HEK293 (cell line): ENCODE results near the gene PDZRN4.

Source experiments
- CTCF ChIA-PET: fragments of 350-600 bp; formaldehyde crosslinking; extraction: SDS; loops from one replicate; lab custom pipeline; 2021; ENCODE audit warnings: antibody characterized with exemption; lab: Yijun Ruan, JAX
- POLR2A ChIA-PET: fragments of 300-600 bp; formaldehyde crosslinking; extraction: SDS; loops from one replicate; lab custom pipeline; 2020; ENCODE audit warnings: antibody characterized with exemption, inconsistent platforms; lab: Yijun Ruan, JAX
- H3K27ac ChIP-seq: fragments of 200-500 bp; sonication (Bioruptor generic); 2 replicates; pipeline ENCODE4 v1.5.1; 2014; ENCODE audit warnings: low read depth, low read length, control low read depth, inconsistent platforms; ENCODE audit errors: extremely low read depth
- H3K36me3 ChIP-seq, 2 experiments: fragments of 200-500 bp in 1 of 2; sonication (Bioruptor generic) in 1 of 2; 1 replicate in 1 of 2; 2 replicates in 1 of 2; pipeline ENCODE4 v1.5.1; 2014 to 2017; ENCODE audit warnings: inconsistent platforms in 2 of 2, low read length in 2 of 2; ENCODE audit not compliant: control insufficient read depth in 2 of 2, insufficient read depth in 1 of 2
- H3K4me1 ChIP-seq: fragments of 200-500 bp; sonication (Bioruptor generic); 2 replicates; pipeline ENCODE4 v1.5.1; 2014; ENCODE audit warnings: mild to moderate bottlenecking, low read length, inconsistent platforms; ENCODE audit not compliant: control insufficient read depth, insufficient read depth
- H3K4me3 ChIP-seq: 2 replicates; pipeline ENCODE4 v1.5.1; 2011; ENCODE audit warnings: low read depth, mild to moderate bottlenecking, control low read depth, low read length, moderate library complexity
- H3K9me3 ChIP-seq: fragments of 200-500 bp; sonication (Bioruptor generic); 2 replicates; pipeline ENCODE4 v1.5.1; 2014; ENCODE audit warnings: low read depth, low read length, inconsistent platforms; ENCODE audit not compliant: control insufficient read depth, insufficient read depth
- ATF2 ChIP-seq: fragments of 450-650 bp; formaldehyde crosslinking; IDR thresholded peaks from 2 replicates; pipeline ENCODE4 v1.5.1; 2016; ENCODE audit warnings: missing biosample characterization, missing genetic modification characterization, low read depth
- FEZF1 ChIP-seq: fragments of 450-650 bp; formaldehyde crosslinking; IDR thresholded peaks from 2 replicates; pipeline ENCODE4 v1.5.1; 2016; ENCODE audit warnings: missing biosample characterization, missing genetic modification characterization
- GLI4 ChIP-seq: fragments of 450-650 bp; formaldehyde crosslinking; IDR thresholded peaks from 2 replicates; pipeline ENCODE4 v1.5.1; 2016; ENCODE audit warnings: missing biosample characterization, missing genetic modification characterization
- HOXA7 ChIP-seq: sonication (generic); formaldehyde crosslinking; IDR thresholded peaks from 2 replicates; pipeline ENCODE4 v1.8.1; 2022; ENCODE audit warnings: missing genetic modification reagents, borderline replicate concordance
- REST ChIP-seq: fragments of 450-650 bp; formaldehyde crosslinking; IDR thresholded peaks from 2 replicates; pipeline ENCODE4 v1.5.1; 2016; ENCODE audit warnings: missing biosample characterization, missing genetic modification characterization
- SP2 ChIP-seq: fragments of 450-650 bp; formaldehyde crosslinking; IDR thresholded peaks from 2 replicates; pipeline ENCODE4 v1.5.1; 2016; ENCODE audit warnings: missing biosample characterization, missing genetic modification characterization
- SP3 ChIP-seq: fragments of 450-650 bp; formaldehyde crosslinking; IDR thresholded peaks from 2 replicates; pipeline ENCODE4 v1.5.1; 2016; ENCODE audit warnings: missing biosample characterization, missing genetic modification characterization
- YY2 ChIP-seq: fragments of 450-650 bp; formaldehyde crosslinking; IDR thresholded peaks from 2 replicates; pipeline ENCODE4 v1.5.1; 2016; ENCODE audit warnings: missing biosample characterization, missing genetic modification characterization
- ZIC2 ChIP-seq: fragments of 450-650 bp; formaldehyde crosslinking; IDR thresholded peaks from 2 replicates; pipeline ENCODE4 v1.5.1; 2016; ENCODE audit warnings: missing biosample characterization, missing genetic modification characterization
- ZNF18 ChIP-seq: fragments of 450-650 bp; formaldehyde crosslinking; IDR thresholded peaks from 2 replicates; pipeline ENCODE4 v1.5.1; 2016; ENCODE audit warnings: missing biosample characterization, missing genetic modification characterization
- ZNF184 ChIP-seq: fragments of 450-650 bp; IDR thresholded peaks from 2 replicates; pipeline ENCODE4 v1.5.1; 2018; ENCODE audit warnings: missing biosample characterization, mild to moderate bottlenecking, missing genetic modification characterization
- ZNF239 ChIP-seq: fragments of 450-650 bp; formaldehyde crosslinking; IDR thresholded peaks from 2 replicates; pipeline ENCODE4 v1.5.1; 2016; ENCODE audit warnings: missing biosample characterization, missing genetic modification characterization
- ZNF274 ChIP-seq, 2 experiments: fragments of 200-500 bp in 1 of 2; fragments of 450-650 bp in 1 of 2; sonication (Bioruptor generic) in 1 of 2; formaldehyde crosslinking in 1 of 2; IDR thresholded peaks; 2 replicates each; pipeline versions ENCODE4 v1.5.1 to v1.6.1; 2014 to 2016; ENCODE audit warnings: borderline replicate concordance in 1 of 2, inconsistent platforms in 1 of 2, low read length in 1 of 2, missing biosample characterization in 1 of 2, missing genetic modification characterization in 1 of 2
- ZNF560 ChIP-seq: fragments of 450-650 bp; formaldehyde crosslinking; IDR thresholded peaks from 2 replicates; pipeline ENCODE4 v1.5.1; 2017; ENCODE audit warnings: missing biosample characterization, missing genetic modification characterization, borderline replicate concordance
- ZNF585B ChIP-seq: fragments of 450-650 bp; formaldehyde crosslinking; IDR thresholded peaks from 2 replicates; pipeline ENCODE4 v1.5.1; 2016; ENCODE audit warnings: missing biosample characterization, missing genetic modification characterization
- ZNF624 ChIP-seq: fragments of 450-650 bp; formaldehyde crosslinking; IDR thresholded peaks from 2 replicates; pipeline ENCODE4 v1.5.1; 2017; ENCODE audit warnings: missing biosample characterization, missing genetic modification characterization
- ZNF639 ChIP-seq: fragments of 450-650 bp; formaldehyde crosslinking; IDR thresholded peaks from 2 replicates; pipeline ENCODE4 v1.5.1; 2016; ENCODE audit warnings: missing biosample characterization, missing genetic modification characterization
- ZNF658 ChIP-seq: fragments of 450-650 bp; formaldehyde crosslinking; IDR thresholded peaks from 2 replicates; pipeline ENCODE4; 2016; ENCODE audit warnings: missing biosample characterization, missing genetic modification characterization
- ZNF704 ChIP-seq: fragments of 450-650 bp; formaldehyde crosslinking; IDR thresholded peaks from 2 replicates; pipeline ENCODE4 v1.5.1; 2016; ENCODE audit warnings: missing biosample characterization, missing genetic modification characterization
- ZNF843 ChIP-seq: fragments of 450-650 bp; formaldehyde crosslinking; IDR thresholded peaks from 2 replicates; pipeline ENCODE4 v1.5.1; 2016; ENCODE audit warnings: missing biosample characterization, missing genetic modification characterization

The PDZRN4 gene

GRCh38 chr12:41443690-41444089 is 255.6 kb downstream of the PDZRN4 start (continued):
- TF ChIP-seq REST: no peak
- no peak for TF ChIP-seq ATF2 (tag by site-specific recombination)
- TF ChIP-seq ZNF18: no peak
- TF ChIP-seq ZNF560 (tag by site-specific recombination): no peak

- no peaks in the 10 kb centered on the region for H3K36me3 ChIP-seq
- no peak overlapping the region for H3K27ac ChIP-seq
- no peaks in the 10 kb centered on the region for H3K9me3 ChIP-seq
- no peak overlapping the region for H3K4me3 ChIP-seq
- H3K4me1 ChIP-seq: no peaks in the 10 kb centered on the region
- ChIA-PET CTCF (interaction anchor here (0.7 kb wide), 1 partner anchor 1286 kb away, joined by 3 read pairs; no protein-coding TSS in a partner anchor), POLR2A (no interaction called here)
- no peak for TF ChIP-seq ZNF624 (tag by site-specific recombination)
- no peak for TF ChIP-seq ZNF843 (tag by site-specific recombination)
- TF ChIP-seq ZNF239 (tag by site-specific recombination): no peak
- TF ChIP-seq ZNF658 (tag by site-specific recombination): no peak
- TF ChIP-seq FEZF1 (tag by site-specific recombination): no peak
- TF ChIP-seq ZIC2 (tag by site-specific recombination): no peak
- no peak for TF ChIP-seq SP2 (tag by site-specific recombination)
- no peak for TF ChIP-seq YY2 (tag by site-specific recombination)
- no peak for TF ChIP-seq ZNF18
- TF ChIP-seq ZNF585B (tag by site-specific recombination): no peak
- no peak for TF ChIP-seq ZNF184 (tag by site-specific recombination)
- no peak for TF ChIP-seq ZNF274 (IDR thresholded peaks at IDR 0.05; ENCODE audit: low read length)
- no peak for TF ChIP-seq ZNF274 (tag by site-specific recombination; IDR thresholded peaks at IDR 0.05; ENCODE audit: borderline replicate concordance)
- TF ChIP-seq SP3: no peak
- TF ChIP-seq ZNF704 (tag by site-specific recombination): no peak
- TF ChIP-seq ZNF639 (tag by site-specific recombination): no peak
- TF ChIP-seq HOXA7 (CRISPR knock-in tag): no peak
- TF ChIP-seq GLI4 (tag by site-specific recombination): no peak
Measured at GRCh38 chr12:41452838-41453407, 264.8 kb downstream of the PDZRN4 start.
